ENCODE results near the gene KCNH1. TPM values are rescaled to one million over a fixed set of nuclear protein-coding genes. Genes with fewer than 3 reads are reported as not detected.

Gene KCNH1
- total and polyA plus RNA-seq, 2 experiments from 2014 or later = 0.28 TPM; not detected in 1

- Mint-ChIP-seq H3K4me1 (peaks cover 8% of the 10 kb centered on the region), H3K27ac (0 out of 2 replicates have a peak overlapping the region, but pooled peaks have one; percentile 32), H3K27me3 (ENCODE audit: insufficient read depth, low read depth, poor library complexity) (no peaks in the 10 kb centered on the region), H3K36me3 (ENCODE audit: low read depth) (no peaks in the 10 kb centered on the region), H3K4me3 (no peak overlapping the region), H3K9me3 (no peaks in the 10 kb centered on the region)
- no peaks in the 10 kb centered on the region for H3K79me2 ChIP-seq (replicated peaks; ENCODE audit: insufficient read depth)
- no peak for DNase-seq (ENCODE audit: low spot score)
- H3K4me2 ChIP-seq = no peak overlapping the region
- H3F3A ChIP-seq (replicated peaks; ENCODE audit: low read depth) = no peaks in the 10 kb centered on the region
- no peak for ATAC-seq
- 0 out of 2 replicates have a peak overlapping the region, but pooled peaks have one; percentile 47 for H2AFZ ChIP-seq
- no peak overlapping the region for H3K27ac ChIP-seq (ENCODE audit: low read depth)
- no peaks in the 10 kb centered on the region for H4K20me1 ChIP-seq (replicated peaks; ENCODE audit: insufficient read depth)
- no peak overlapping the region for H3K4me3 ChIP-seq
- TF ChIP-seq ZNF331 (CRISPR knock-in tag; IDR thresholded peaks at IDR 0.05; ENCODE audit: low read depth) = no peak
- no peak for TF ChIP-seq EZH2phosphoT487 (IDR thresholded peaks at IDR 0.05; ENCODE audit: unreplicated experiment)
- no peak for TF ChIP-seq ETS1 (IDR thresholded peaks at IDR 0.05)
- TF ChIP-seq EZH2 (IDR thresholded peaks at IDR 0.05; ENCODE audit: low read depth, unreplicated experiment) = no peak
- TF ChIP-seq REST (IDR thresholded peaks at IDR 0.05; ENCODE audit: unreplicated experiment) = no peak
- TF ChIP-seq JUNB (IDR thresholded peaks at IDR 0.05; ENCODE audit: unreplicated experiment) = no peak
- TF ChIP-seq STAT1 (IDR thresholded peaks at IDR 0.05; ENCODE audit: unreplicated experiment) = no peak
- no peak for TF ChIP-seq POLR2AphosphoS5 (IDR thresholded peaks at IDR 0.05; ENCODE audit: low read depth)
- no peaks in the 10 kb centered on the region for H3K36me3 ChIP-seq (ENCODE audit: insufficient read depth)
- H3K4me1 ChIP-seq (ENCODE audit: insufficient read depth) = no peaks in the 10 kb centered on the region
- H3K27me3 ChIP-seq (ENCODE audit: insufficient read depth) = no peaks in the 10 kb centered on the region
- H3K9me2 ChIP-seq (ENCODE audit: insufficient read depth) = no peaks in the 10 kb centered on the region
Measured at GRCh38 chr1:210771131-210771530, 362.8 kb downstream of the KCNH1 start.

GRCh38 chr1:210770396-210770984, 363.5 kb downstream of the KCNH1 start:
- Histone ChIP-seq H3K27me3 (ENCODE audit: insufficient read depth) (no peaks in the 10 kb centered on the region), H3K27ac (ENCODE audit: low read depth) (no peak overlapping the region), H3K79me2 (replicated peaks; ENCODE audit: insufficient read depth) (no peaks in the 10 kb centered on the region), H3K4me1 (ENCODE audit: insufficient read depth) (no peaks in the 10 kb centered on the region), H3K4me2 (no peak overlapping the region), H3F3A (replicated peaks; ENCODE audit: low read depth) (no peaks in the 10 kb centered on the region), H4K20me1 (replicated peaks; ENCODE audit: insufficient read depth) (no peaks in the 10 kb centered on the region), H2AFZ (no peak overlapping the region), H3K36me3 (ENCODE audit: insufficient read depth) (no peaks in the 10 kb centered on the region), H3K9me2 (ENCODE audit: insufficient read depth) (no peaks in the 10 kb centered on the region), H3K4me3 (no peak overlapping the region)
- ATAC-seq (no peak), DNase-seq (ENCODE audit: low spot score) (no peak)
- Mint-ChIP-seq H3K9me3 (no peaks in the 10 kb centered on the region), H3K4me3 (no peak overlapping the region), H3K27ac (no peak overlapping the region), H3K27me3 (ENCODE audit: insufficient read depth, low read depth, poor library complexity) (no peaks in the 10 kb centered on the region), H3K36me3 (ENCODE audit: low read depth) (no peaks in the 10 kb centered on the region), H3K4me1 (peaks cover 8% of the 10 kb centered on the region)
- TF ChIP-seq EZH2phosphoT487 (IDR thresholded peaks at IDR 0.05; ENCODE audit: unreplicated experiment) (no peak), ZNF462 (CRISPR knock-in tag; IDR thresholded peaks at IDR 0.05) (no peak)

Measured in GM23338 (cell line).